ENCODE measurements around the gene LUC7L3.

GRCh38 chr17:50798424-50799288, 79.3 kb downstream of the LUC7L3 start:
- TF ChIP-seq POLR2AphosphoS5 (IDR thresholded peaks at IDR 0.05; ENCODE audit: low read depth, low read length): no peak
- TF ChIP-seq CTCF (IDR thresholded peaks at IDR 0.05): no peak
- no peak for TF ChIP-seq SIN3A (IDR thresholded peaks at IDR 0.05; ENCODE audit: borderline replicate concordance, insufficient read depth, low read depth, low read length)

All from Panc1 (cell line).